Cardiac muscle cell (in vitro differentiated cells and primary cell): ENCODE measurements around the gene SMIM44. TPM values are rescaled to one million over a fixed set of nuclear protein-coding genes. Genes with fewer than 3 reads are reported as not detected.

ENCODE experiments used
- DNase-seq, 2 donors: peaks; one replicate each; pipeline versions ENCODE4 v3.0.0 to v3.0.0-alpha.2; 2010 to 2017; ENCODE audit warnings: low read depth in 1 of 2, low spot score in 1 of 2
- H3K27ac ChIP-seq: fragments of 200-600 bp; sonication (generic); 2 replicates; pipeline ENCODE4 v1.5.1; 2016
- H3K27me3 ChIP-seq: fragments of 200-600 bp; sonication (generic); 2 replicates; pipeline ENCODE4 v1.6.0; 2016; ENCODE audit warnings: control low read depth
- H3K36me3 ChIP-seq: fragments of 200-600 bp; sonication (generic); 2 replicates; pipeline ENCODE4 v1.5.1; 2016; ENCODE audit warnings: control low read depth
- H3K4me1 ChIP-seq: fragments of 200-600 bp; sonication (generic); 2 replicates; pipeline ENCODE4 v1.8.1; 2017; ENCODE audit warnings: low read depth, mild to moderate bottlenecking, mixed run types
- H3K4me3 ChIP-seq: fragments of 200-600 bp; sonication (generic); 2 replicates; pipeline ENCODE4 v1.5.1; 2016; ENCODE audit warnings: mild to moderate bottlenecking
- H3K9me3 ChIP-seq: fragments of 200-600 bp; sonication (generic); 2 replicates; pipeline ENCODE4 v1.5.1; 2017; ENCODE audit warnings: low read depth, mild to moderate bottlenecking, control low read depth
- CTCF ChIP-seq: IDR thresholded peaks from 2 replicates; pipeline ENCODE4 v1.5.1; 2012; ENCODE audit warnings: low read depth, mild to moderate bottlenecking, low read length
- polyA plus RNA-seq: library from polyadenylated mRNA; unstranded; fragments of >200 nt; fragmentation: Nextera tagmentation; extraction: Ambion mirVana; gene quantifications from 2 replicates; pipeline ENCODE4 v1.2.1, GENCODE V29; 2016
- total RNA-seq: library from RNA; depleted of rRNA; stranded (reverse); fragments of >200 nt; gene quantifications from 2 replicates; pipeline ENCODE4 v1.2.3, GENCODE V29; 2016

The SMIM44 gene
- total and polyA plus RNA-seq, 2 experiments from 2014 or later, result not detected

- no peaks in the 10 kb centered on the region for H3K27me3 ChIP-seq
- peak in 1 of 2 donors; percentile 29 for DNase-seq
- no peak for TF ChIP-seq CTCF
- no peaks in the 10 kb centered on the region for H3K9me3 ChIP-seq
- no peak overlapping the region for H3K4me3 ChIP-seq
- H3K4me1 ChIP-seq, result no peaks in the 10 kb centered on the region
- H3K27ac ChIP-seq, result no peak overlapping the region
- no peaks in the 10 kb centered on the region for H3K36me3 ChIP-seq
These were observed 3.9 kb downstream of the SMIM44 start for GRCh38 chr19:3479177-3479833.

- Histone ChIP-seq H3K4me1 (no peaks in the 10 kb centered on the region), H3K27me3 (no peaks in the 10 kb centered on the region), H3K4me3 (no peak overlapping the region), H3K27ac (no peak overlapping the region), H3K9me3 (no peaks in the 10 kb centered on the region), H3K36me3 (no peaks in the 10 kb centered on the region)
- no peak for DNase-seq
- TF ChIP-seq CTCF, result no peak
These were observed 4.6 kb downstream of the SMIM44 start for GRCh38 chr19:3478409-3479176.

- H3K27me3 ChIP-seq, result no peaks in the 10 kb centered on the region
- DNase-seq, result no peak
- no peaks in the 10 kb centered on the region for H3K9me3 ChIP-seq
These were observed 5.3 kb downstream of the SMIM44 start for GRCh38 chr19:3477951-3478350.

GRCh38 chr19:3477506-3477905 lies 5.7 kb downstream of the SMIM44 start:
- Histone ChIP-seq H3K27me3 (no peaks in the 10 kb centered on the region), H3K9me3 (no peaks in the 10 kb centered on the region), H3K27ac (no peak overlapping the region), H3K4me3 (no peak overlapping the region), H3K36me3 (no peaks in the 10 kb centered on the region), H3K4me1 (no peaks in the 10 kb centered on the region)
- no peak for DNase-seq
- TF ChIP-seq CTCF, result no peak

More at GRCh38 chr19:3477951-3478350, 5.3 kb downstream of the SMIM44 start:
- Histone ChIP-seq H3K4me3 (no peak overlapping the region), H3K27ac (no peak overlapping the region), H3K36me3 (no peaks in the 10 kb centered on the region), H3K4me1 (no peaks in the 10 kb centered on the region)
- TF ChIP-seq CTCF, result no peak

- DNase-seq, result no peak
- Histone ChIP-seq H3K27ac (no peak overlapping the region), H3K27me3 (no peaks in the 10 kb centered on the region), H3K4me1 (no peaks in the 10 kb centered on the region), H3K36me3 (no peaks in the 10 kb centered on the region), H3K9me3 (no peaks in the 10 kb centered on the region), H3K4me3 (no peak overlapping the region)
- TF ChIP-seq CTCF, result no peak
These were observed 6.4 kb downstream of the SMIM44 start for GRCh38 chr19:3476830-3477229.
